Measurements from ENCODE around the gene A4GNT. TPM values are rescaled to one million over a fixed set of nuclear protein-coding genes. Genes with fewer than 3 reads are reported as not detected.

Gene A4GNT
- total RNA-seq, 1 donor from 2014 or later = not detected

DNA sequence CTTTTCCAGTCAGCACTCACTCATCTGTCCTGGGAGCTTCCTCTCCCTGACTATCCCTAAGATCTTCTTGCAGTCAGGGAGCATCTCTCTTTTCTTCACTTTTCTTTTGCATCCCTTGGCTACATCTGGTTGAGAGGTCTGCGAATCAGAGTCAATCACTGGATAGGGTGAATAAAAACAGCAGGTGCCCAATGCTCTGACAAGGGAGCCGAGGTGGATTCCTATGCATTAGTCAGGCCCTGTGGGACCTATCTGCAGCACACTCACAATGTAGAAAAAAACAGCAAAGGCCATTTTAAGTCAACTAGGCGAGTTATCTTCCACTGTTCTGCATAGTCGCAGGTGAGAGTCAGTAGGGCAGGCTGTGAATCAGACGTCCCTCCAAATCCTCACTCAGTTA, 52.3 kb downstream of the A4GNT start:
- no peak for DNase-seq (ENCODE audit: low read depth in 2 of 2)

- peak in 1 of 2 donors; percentile 66 for DNase-seq (ENCODE audit: low read depth in 2 of 2)
Observed at GRCh38 chr3:138078901-138079344, 53.3 kb downstream of the A4GNT start.

- DNase-seq (ENCODE audit: low read depth in 2 of 2) = no peak
Observed at GRCh38 chr3:138078096-138078495, 54.1 kb downstream of the A4GNT start.

Other genes starting within 250 kb of the A4GNT start
- not detected in 2 replicates for gene CLDN18, start 122.2 kb downstream of the A4GNT start, total RNA-seq
- 0.60 and 1.7 TPM in 2 replicates for gene DZIP1L, start 16.8 kb downstream of the A4GNT start, total RNA-seq
- gene DBR1, start 42.5 kb upstream of the A4GNT start, total RNA-seq = 10.5 and 14.5 TPM in 2 replicates
- gene ARMC8, start 54.9 kb upstream of the A4GNT start, total RNA-seq = 36.4 and 42.1 TPM in 2 replicates
- gene NME9, start 197.5 kb upstream of the A4GNT start, total RNA-seq = under 0.01 and 0.22 TPM in 2 replicates
- gene MRAS, start 216.2 kb upstream of the A4GNT start, total RNA-seq = 5.9 and 10.1 TPM in 2 replicates